HG02678 (cell line): ENCODE measurements around the gene MAPK8IP2.
A peak's percentile ranks its signal among the peaks of the same experiment; 100 is the strongest.

Experiments used
- ATAC-seq: cut with Tn5 transposase; IDR thresholded peaks from one replicate; pipeline ENCODE4 v1.9.1; 2021; ENCODE audit warnings: mild to moderate bottlenecking, moderate library complexity; ENCODE audit not compliant: unreplicated experiment

The MAPK8IP2 gene

GRCh38 chr22:50575426-50575941 is 25.1 kb upstream of the MAPK8IP2 start:
- ATAC-seq = no peak

- ATAC-seq = no peak
Observed at GRCh38 chr22:50576070-50576469, 24.5 kb upstream of the MAPK8IP2 start.

- no peak for ATAC-seq
Observed at GRCh38 chr22:50576806-50577696, 23.5 kb upstream of the MAPK8IP2 start.

- ATAC-seq = no peak
Observed at GRCh38 chr22:50577697-50577986, 23.0 kb upstream of the MAPK8IP2 start.

- ATAC-seq = no peak
Observed at GRCh38 chr22:50577987-50578775, 22.4 kb upstream of the MAPK8IP2 start, which contains the start of gene CPT1B. CPT1B (minus strand) TSS chr22:50578427; CDS start chr22:50577915, 512 bp downstream.

- ATAC-seq = no peak
Observed at GRCh38 chr22:50578776-50579310, 21.8 kb upstream of the MAPK8IP2 start.

GRCh38 chr22:50579752-50580151 is 20.8 kb upstream of the MAPK8IP2 start:
- ATAC-seq = no peak

GRCh38 chr22:50581031-50581949 is 19.3 kb upstream of the MAPK8IP2 start:
- no peak for ATAC-seq

GRCh38 chr22:50581950-50582492 is 18.6 kb upstream of the MAPK8IP2 start:
- no peak for ATAC-seq

GRCh38 chr22:50582493-50583293 is 17.9 kb upstream of the MAPK8IP2 start, which contains the start of gene CHKB:
CHKB (minus strand) TSS chr22:50582849; CDS start chr22:50582781, 68 bp downstream.
- ATAC-seq = peak; percentile 91

- ATAC-seq = peak; percentile 19
Observed at GRCh38 chr22:50583294-50583861, 17.2 kb upstream of the MAPK8IP2 start.

- ATAC-seq = no peak
Observed at GRCh38 chr22:50584106-50585096, 16.2 kb upstream of the MAPK8IP2 start.

GRCh38 chr22:50585238-50585637 is 15.4 kb upstream of the MAPK8IP2 start:
- ATAC-seq = no peak

GRCh38 chr22:50585781-50586180 is 14.8 kb upstream of the MAPK8IP2 start:
- no peak for ATAC-seq

GRCh38 chr22:50586416-50586815 is 14.2 kb upstream of the MAPK8IP2 start:
- ATAC-seq = no peak

GRCh38 chr22:50587407-50587806 is 13.2 kb upstream of the MAPK8IP2 start:
- ATAC-seq = no peak

- ATAC-seq = no peak
Observed at GRCh38 chr22:50595189-50595588, 5.4 kb upstream of the MAPK8IP2 start.

- ATAC-seq = no peak
Observed at GRCh38 chr22:50597097-50597496, 3.5 kb upstream of the MAPK8IP2 start.
